Measurements from ENCODE around the gene FN1. TPM values are rescaled to one million over a fixed set of nuclear protein-coding genes. Genes with fewer than 3 reads are reported as not detected.
A peak's percentile ranks its signal among the peaks of the same experiment; 100 is the strongest.

Gene FN1
- polyA plus RNA-seq, 1 of the 3 experiments (the other 2 are of a cell fraction) = 1,671 TPM

DNA sequence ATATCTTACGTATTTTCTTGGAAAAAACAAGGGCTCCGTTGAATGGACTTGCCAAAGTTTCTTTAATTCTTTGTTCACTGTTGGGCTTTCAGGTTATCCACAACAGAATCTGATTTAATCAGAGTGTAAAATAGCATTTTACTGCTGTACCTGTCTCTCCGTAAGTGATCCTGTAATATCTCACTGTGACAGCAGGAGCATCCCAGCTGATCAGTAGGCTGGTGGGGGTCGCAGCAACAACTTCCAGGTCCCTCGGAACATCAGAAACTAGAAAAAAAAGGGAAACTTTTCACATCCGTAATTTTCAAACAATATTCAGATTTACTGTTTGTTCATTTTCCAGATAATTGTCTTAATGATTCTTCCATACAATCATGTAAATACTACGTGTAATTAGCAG, 51.2 kb downstream of the FN1 start:
- peaks cover 92% of the 10 kb centered on the region for H3F3A ChIP-seq (replicated peaks; ENCODE audit: insufficient read depth)
- H3K4me2 ChIP-seq = no peak overlapping the region
- peaks cover 58% of the 10 kb centered on the region for H3K79me2 ChIP-seq (ENCODE audit: insufficient read depth)
- no peaks in the 10 kb centered on the region for H3K9me3 ChIP-seq
- WGBS (ENCODE audit: low lambda C conversion rate) = 87% methylated on average over 7 of the region's 7 CpGs
- no peaks in the 10 kb centered on the region for H3K27me3 ChIP-seq (ENCODE audit: insufficient read depth)
- peaks cover 64 to 100% of the 10 kb centered on the region in 2 experiments for H3K36me3 ChIP-seq (replicated peaks in 1 of 2; ENCODE audit: control insufficient read depth in 1 of 2, insufficient read depth in 2 of 2, low read length in 1 of 2)
- H4K20me1 ChIP-seq (ENCODE audit: insufficient read depth) = peaks cover 66% of the 10 kb centered on the region
- no peak overlapping the region for H3K9ac ChIP-seq
- H3K4me3 ChIP-seq (ENCODE audit: low read depth in 2 of 2, low read length in 1 of 2) = no peak overlapping the region
- peak overlapping the region in 1 of 2 experiments; percentile 26; a peak in 1 of 4 replicates for H3K27ac ChIP-seq (ENCODE audit: low read depth in 2 of 2, low read length in 1 of 2)
- POLR2A ChIA-PET = no interaction called here
- no peak overlapping the region for H2AFZ ChIP-seq (ENCODE audit: low read depth)
- H3K4me1 ChIP-seq (ENCODE audit: control insufficient read depth in 1 of 2, insufficient read depth in 2 of 2, low read depth in 1 of 2, low read length in 1 of 2) = no peaks in the 10 kb centered on the region
- TF ChIP-seq FOXM1 (IDR thresholded peaks at IDR 0.05; ENCODE audit: low read depth) (no peak), TCF12 (IDR thresholded peaks at IDR 0.05) (no peak), MXI1 (IDR thresholded peaks at IDR 0.05; ENCODE audit: low read depth, low read length) (no peak), EP300 (IDR thresholded peaks at IDR 0.05; ENCODE audit: borderline replicate concordance in 1 of 2, low read depth in 1 of 2, low read length in 1 of 2) (no peak), ELF1 (IDR thresholded peaks at IDR 0.05) (no peak), MEF2A (IDR thresholded peaks at IDR 0.05; ENCODE audit: borderline replicate concordance, low read depth) (no peak), GABPA (IDR thresholded peaks at IDR 0.05; ENCODE audit: low read depth) (no peak), FOSL2 (IDR thresholded peaks at IDR 0.05; ENCODE audit: borderline replicate concordance, low read depth) (no peak), RXRA (IDR thresholded peaks at IDR 0.05; ENCODE audit: borderline replicate concordance, low read depth) (no peak), GATA2 (CRISPR knock-in tag; IDR thresholded peaks at IDR 0.05) (no peak)
- TF ChIP-seq, protein P1, sequence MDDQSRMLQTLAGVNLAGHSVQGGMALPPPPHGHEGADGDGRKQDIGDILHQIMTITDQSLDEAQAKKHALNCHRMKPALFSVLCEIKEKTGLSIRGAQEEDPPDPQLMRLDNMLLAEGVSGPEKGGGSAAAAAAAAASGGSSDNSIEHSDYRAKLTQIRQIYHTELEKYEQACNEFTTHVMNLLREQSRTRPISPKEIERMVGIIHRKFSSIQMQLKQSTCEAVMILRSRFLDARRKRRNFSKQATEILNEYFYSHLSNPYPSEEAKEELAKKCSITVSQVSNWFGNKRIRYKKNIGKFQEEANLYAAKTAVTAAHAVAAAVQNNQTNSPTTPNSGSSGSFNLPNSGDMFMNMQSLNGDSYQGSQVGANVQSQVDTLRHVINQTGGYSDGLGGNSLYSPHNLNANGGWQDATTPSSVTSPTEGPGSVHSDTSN (IDR thresholded peaks at IDR 0.05) = no peak
- TF ChIP-seq, protein P2, sequence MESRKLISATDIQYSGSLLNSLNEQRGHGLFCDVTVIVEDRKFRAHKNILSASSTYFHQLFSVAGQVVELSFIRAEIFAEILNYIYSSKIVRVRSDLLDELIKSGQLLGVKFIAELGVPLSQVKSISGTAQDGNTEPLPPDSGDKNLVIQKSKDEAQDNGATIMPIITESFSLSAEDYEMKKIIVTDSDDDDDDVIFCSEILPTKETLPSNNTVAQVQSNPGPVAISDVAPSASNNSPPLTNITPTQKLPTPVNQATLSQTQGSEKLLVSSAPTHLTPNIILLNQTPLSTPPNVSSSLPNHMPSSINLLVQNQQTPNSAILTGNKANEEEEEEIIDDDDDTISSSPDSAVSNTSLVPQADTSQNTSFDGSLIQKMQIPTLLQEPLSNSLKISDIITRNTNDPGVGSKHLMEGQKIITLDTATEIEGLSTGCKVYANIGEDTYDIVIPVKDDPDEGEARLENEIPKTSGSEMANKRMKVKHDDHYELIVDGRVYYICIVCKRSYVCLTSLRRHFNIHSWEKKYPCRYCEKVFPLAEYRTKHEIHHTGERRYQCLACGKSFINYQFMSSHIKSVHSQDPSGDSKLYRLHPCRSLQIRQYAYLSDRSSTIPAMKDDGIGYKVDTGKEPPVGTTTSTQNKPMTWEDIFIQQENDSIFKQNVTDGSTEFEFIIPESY (IDR thresholded peaks at IDR 0.05; ENCODE audit: borderline replicate concordance, low read depth) = no peak
- H3K9me2 ChIP-seq = no peaks in the 10 kb centered on the region
- CTCF ChIA-PET = interaction anchor here (1.1 kb wide), 1 partner anchor 444 kb away, joined by 3 read pairs; no protein-coding TSS in a partner anchor
- no peak for DNase-seq

DNA sequence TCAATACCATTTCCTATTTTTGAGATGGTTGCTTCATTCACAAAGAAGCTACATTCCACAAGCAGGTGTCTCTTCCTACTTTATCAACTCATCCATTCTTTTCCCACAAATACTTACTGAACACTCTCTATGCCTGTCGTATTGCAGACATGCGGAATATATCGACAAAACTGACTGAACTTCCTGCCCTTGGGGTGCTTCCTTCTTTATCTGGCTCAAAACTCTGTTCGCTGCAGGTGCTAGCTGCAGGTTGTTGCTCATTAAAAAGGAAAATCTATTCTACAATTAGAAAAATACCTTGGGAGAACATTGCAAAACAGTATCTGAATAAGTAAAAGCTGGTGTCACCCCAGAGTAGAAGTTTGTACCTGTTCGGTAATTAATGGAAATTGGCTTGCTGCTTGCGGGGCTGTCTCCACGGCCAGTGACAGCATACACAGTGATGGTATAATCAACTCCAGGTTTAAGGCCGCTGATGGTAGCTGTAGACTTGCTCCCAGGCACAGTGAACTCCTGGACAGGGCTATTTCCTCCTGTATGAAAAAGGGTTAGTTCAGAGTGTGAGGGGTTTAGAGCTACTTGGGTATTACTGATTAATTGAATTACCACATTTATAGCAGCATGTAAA, 52.1 kb downstream of the FN1 start:
- Histone ChIP-seq H3K4me2 (no peak overlapping the region), H3K27ac (ENCODE audit: low read depth in 2 of 2, low read length in 1 of 2) (peak overlapping the region in 1 of 2 experiments; percentile 26; a peak in 1 of 4 replicates), H3K9me2 (no peaks in the 10 kb centered on the region), H3K9ac (no peak overlapping the region), H3K4me3 (ENCODE audit: low read depth in 2 of 2, low read length in 1 of 2) (no peak overlapping the region), H3K36me3 (replicated peaks in 1 of 2; ENCODE audit: control insufficient read depth in 1 of 2, insufficient read depth in 2 of 2, low read length in 1 of 2) (peaks cover 72 to 100% of the 10 kb centered on the region in 2 experiments), H2AFZ (ENCODE audit: low read depth) (no peak overlapping the region), H3K79me2 (ENCODE audit: insufficient read depth) (peaks cover 62% of the 10 kb centered on the region), H3K27me3 (ENCODE audit: insufficient read depth) (no peaks in the 10 kb centered on the region), H3K9me3 (no peaks in the 10 kb centered on the region), H3F3A (replicated peaks; ENCODE audit: insufficient read depth) (peaks cover 95% of the 10 kb centered on the region), H4K20me1 (ENCODE audit: insufficient read depth) (peaks cover 68% of the 10 kb centered on the region), H3K4me1 (ENCODE audit: control insufficient read depth in 1 of 2, insufficient read depth in 2 of 2, low read depth in 1 of 2, low read length in 1 of 2) (no peaks in the 10 kb centered on the region)
- ChIA-PET CTCF (interaction anchor here (0.8 to 1.1 kb wide), 2 partner anchors 12 to 445 kb away, joined by 3 to 4 read pairs; no protein-coding TSS in a partner anchor), POLR2A (no interaction called here)
- 97% methylated on average over 8 of the region's 8 CpGs for WGBS (ENCODE audit: low lambda C conversion rate)
- no peak for DNase-seq
- TF ChIP-seq SMC3 (IDR thresholded peaks at IDR 0.05; ENCODE audit: low read depth, low read length) = no peak
- no peak for TF ChIP-seq FOSL2 (IDR thresholded peaks at IDR 0.05; ENCODE audit: borderline replicate concordance, low read depth)
- TF ChIP-seq, protein P3, sequence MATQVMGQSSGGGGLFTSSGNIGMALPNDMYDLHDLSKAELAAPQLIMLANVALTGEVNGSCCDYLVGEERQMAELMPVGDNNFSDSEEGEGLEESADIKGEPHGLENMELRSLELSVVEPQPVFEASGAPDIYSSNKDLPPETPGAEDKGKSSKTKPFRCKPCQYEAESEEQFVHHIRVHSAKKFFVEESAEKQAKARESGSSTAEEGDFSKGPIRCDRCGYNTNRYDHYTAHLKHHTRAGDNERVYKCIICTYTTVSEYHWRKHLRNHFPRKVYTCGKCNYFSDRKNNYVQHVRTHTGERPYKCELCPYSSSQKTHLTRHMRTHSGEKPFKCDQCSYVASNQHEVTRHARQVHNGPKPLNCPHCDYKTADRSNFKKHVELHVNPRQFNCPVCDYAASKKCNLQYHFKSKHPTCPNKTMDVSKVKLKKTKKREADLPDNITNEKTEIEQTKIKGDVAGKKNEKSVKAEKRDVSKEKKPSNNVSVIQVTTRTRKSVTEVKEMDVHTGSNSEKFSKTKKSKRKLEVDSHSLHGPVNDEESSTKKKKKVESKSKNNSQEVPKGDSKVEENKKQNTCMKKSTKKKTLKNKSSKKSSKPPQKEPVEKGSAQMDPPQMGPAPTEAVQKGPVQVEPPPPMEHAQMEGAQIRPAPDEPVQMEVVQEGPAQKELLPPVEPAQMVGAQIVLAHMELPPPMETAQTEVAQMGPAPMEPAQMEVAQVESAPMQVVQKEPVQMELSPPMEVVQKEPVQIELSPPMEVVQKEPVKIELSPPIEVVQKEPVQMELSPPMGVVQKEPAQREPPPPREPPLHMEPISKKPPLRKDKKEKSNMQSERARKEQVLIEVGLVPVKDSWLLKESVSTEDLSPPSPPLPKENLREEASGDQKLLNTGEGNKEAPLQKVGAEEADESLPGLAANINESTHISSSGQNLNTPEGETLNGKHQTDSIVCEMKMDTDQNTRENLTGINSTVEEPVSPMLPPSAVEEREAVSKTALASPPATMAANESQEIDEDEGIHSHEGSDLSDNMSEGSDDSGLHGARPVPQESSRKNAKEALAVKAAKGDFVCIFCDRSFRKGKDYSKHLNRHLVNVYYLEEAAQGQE (IDR thresholded peaks at IDR 0.05; ENCODE audit: low read depth, low read length) = no peak
- no peak for TF ChIP-seq TEAD4 (IDR thresholded peaks at IDR 0.05; ENCODE audit: borderline replicate concordance, insufficient read depth)
- TF ChIP-seq JUND (IDR thresholded peaks at IDR 0.05) = no peak
- TF ChIP-seq, protein P4, sequence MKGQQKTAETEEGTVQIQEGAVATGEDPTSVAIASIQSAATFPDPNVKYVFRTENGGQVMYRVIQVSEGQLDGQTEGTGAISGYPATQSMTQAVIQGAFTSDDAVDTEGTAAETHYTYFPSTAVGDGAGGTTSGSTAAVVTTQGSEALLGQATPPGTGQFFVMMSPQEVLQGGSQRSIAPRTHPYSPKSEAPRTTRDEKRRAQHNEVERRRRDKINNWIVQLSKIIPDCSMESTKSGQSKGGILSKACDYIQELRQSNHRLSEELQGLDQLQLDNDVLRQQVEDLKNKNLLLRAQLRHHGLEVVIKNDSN (IDR thresholded peaks at IDR 0.05; ENCODE audit: borderline replicate concordance, low read depth) = no peak
- TF ChIP-seq, protein P5, sequence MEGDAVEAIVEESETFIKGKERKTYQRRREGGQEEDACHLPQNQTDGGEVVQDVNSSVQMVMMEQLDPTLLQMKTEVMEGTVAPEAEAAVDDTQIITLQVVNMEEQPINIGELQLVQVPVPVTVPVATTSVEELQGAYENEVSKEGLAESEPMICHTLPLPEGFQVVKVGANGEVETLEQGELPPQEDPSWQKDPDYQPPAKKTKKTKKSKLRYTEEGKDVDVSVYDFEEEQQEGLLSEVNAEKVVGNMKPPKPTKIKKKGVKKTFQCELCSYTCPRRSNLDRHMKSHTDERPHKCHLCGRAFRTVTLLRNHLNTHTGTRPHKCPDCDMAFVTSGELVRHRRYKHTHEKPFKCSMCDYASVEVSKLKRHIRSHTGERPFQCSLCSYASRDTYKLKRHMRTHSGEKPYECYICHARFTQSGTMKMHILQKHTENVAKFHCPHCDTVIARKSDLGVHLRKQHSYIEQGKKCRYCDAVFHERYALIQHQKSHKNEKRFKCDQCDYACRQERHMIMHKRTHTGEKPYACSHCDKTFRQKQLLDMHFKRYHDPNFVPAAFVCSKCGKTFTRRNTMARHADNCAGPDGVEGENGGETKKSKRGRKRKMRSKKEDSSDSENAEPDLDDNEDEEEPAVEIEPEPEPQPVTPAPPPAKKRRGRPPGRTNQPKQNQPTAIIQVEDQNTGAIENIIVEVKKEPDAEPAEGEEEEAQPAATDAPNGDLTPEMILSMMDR (IDR thresholded peaks at IDR 0.05) = no peak
- TF ChIP-seq CHD2 (IDR thresholded peaks at IDR 0.05; ENCODE audit: low read length, partially characterized antibody) = no peak

Measured in SK-N-SH (cell line).